K562 (cell line): ENCODE data around the gene LZTR1. TPM values are rescaled to one million over a fixed set of nuclear protein-coding genes. Genes with fewer than 3 reads are reported as not detected.

ENCODE experiments used
- CBFA2T2 ChIP-seq: fragments of 450-650 bp; conservative IDR thresholded peaks from 2 replicates; pipeline ENCODE4 v1.6.1; 2017; ENCODE audit warnings: mild to moderate bottlenecking
- CHCHD3 ChIP-seq: fragments of 250-450 bp; sonication (Bioruptor Pico); IDR thresholded peaks from 2 replicates; pipeline ENCODE4 v2.1.2; 2022; ENCODE audit warnings: mild to moderate bottlenecking
- CHD2 ChIP-seq: IDR thresholded peaks from 2 replicates; pipeline ENCODE4 v1.6.1; 2011; ENCODE audit warnings: low read depth, low read length
- GTF2F1 ChIP-seq: IDR thresholded peaks from 2 replicates; pipeline ENCODE4 v1.6.1; 2011; ENCODE audit warnings: low read depth, low read length, improper control_type of control experiment
- HDAC6 ChIP-seq: IDR thresholded peaks from 2 replicates; pipeline ENCODE4 v1.6.1; 2012; ENCODE audit warnings: low read depth, mild to moderate bottlenecking, control low read depth, inconsistent platforms, low read length, moderate library complexity
- IRF9 ChIP-seq: fragments of 450-650 bp; IDR thresholded peaks from 2 replicates; pipeline ENCODE4 v1.6.1; 2016; ENCODE audit warnings: missing biosample characterization, missing genetic modification characterization
- MBD2 ChIP-seq: sonication (generic); IDR thresholded peaks from 2 replicates; pipeline ENCODE4 v1.6.1; 2016; ENCODE audit warnings: low read depth, borderline replicate concordance
- MEF2D ChIP-seq: conservative IDR thresholded peaks from 2 replicates; pipeline ENCODE4 v1.6.1; 2016; ENCODE audit warnings: low read depth, missing genetic modification characterization, missing compliant biosample characterization
- NBN ChIP-seq: fragments of 450-650 bp; IDR thresholded peaks from 2 replicates; pipeline ENCODE4 v1.6.1; 2016; ENCODE audit warnings: low read depth, mild to moderate bottlenecking
- NEUROD1 ChIP-seq: fragments of 150-350 bp; IDR thresholded peaks from 2 replicates; pipeline ENCODE4 v1.6.1; 2014; ENCODE audit warnings: borderline replicate concordance, low read length, low read depth; ENCODE audit not compliant: partially characterized antibody
- PHB ChIP-seq: fragments of 250-450 bp; sonication (Bioruptor Pico); IDR thresholded peaks from 2 replicates; pipeline ENCODE4 v1.5.0; 2021
- POU5F1 ChIP-seq: fragments of 150-350 bp; IDR thresholded peaks from 2 replicates; pipeline ENCODE4 v1.6.1; 2014; ENCODE audit warnings: borderline replicate concordance, low read length, low read depth, mild to moderate bottlenecking; ENCODE audit not compliant: partially characterized antibody
- RHOXF2B ChIP-seq: fragments of 250-450 bp; sonication (Bioruptor Pico); conservative IDR thresholded peaks from 2 replicates; pipeline ENCODE4 v1.5.1; 2021
- RNF219 ChIP-seq: fragments of 250-450 bp; sonication (Bioruptor Pico); IDR thresholded peaks from 2 replicates; pipeline ENCODE4 v1.5.0; 2022; ENCODE audit warnings: mild to moderate bottlenecking
- SMAD4 ChIP-seq: fragments of 250-450 bp; sonication (Bioruptor Pico); conservative IDR thresholded peaks from 2 replicates; pipeline ENCODE4 v1.8.0; 2021; ENCODE audit warnings: inconsistent platforms, mild to moderate bottlenecking, moderate library complexity
- THRB ChIP-seq: fragments of 450-650 bp; formaldehyde crosslinking; conservative IDR thresholded peaks from 2 replicates; pipeline ENCODE4 v1.4.0; 2022; ENCODE audit warnings: mild to moderate bottlenecking, missing genetic modification characterization
- TRIM24 ChIP-seq, 2 experiments: fragments of 450-650 bp; IDR thresholded peaks; 2 replicates each; pipeline ENCODE4 v1.6.1; 2016
- ZKSCAN8 ChIP-seq: fragments of 200-800 bp; sonication (Bioruptor generic); IDR thresholded peaks from 2 replicates; pipeline ENCODE4 v1.6.1; 2016; ENCODE audit warnings: missing genetic modification characterization, missing compliant biosample characterization
- ZNF165 ChIP-seq: fragments of 250-450 bp; sonication (Bioruptor Pico); IDR thresholded peaks from 2 replicates; pipeline ENCODE4 v1.4.0; 2020; ENCODE audit warnings: borderline replicate concordance
- ZNF311 ChIP-seq: fragments of 250-450 bp; sonication (Bioruptor Pico); IDR thresholded peaks from 2 replicates; pipeline ENCODE4 v1.4.0; 2020; ENCODE audit warnings: mild to moderate bottlenecking, moderate library complexity
- ZNF740 ChIP-seq, 3 experiments: fragments of 200-800 bp in 1 of 3; sonication (Bioruptor generic) in 1 of 3; sonication (generic) in 1 of 3; formaldehyde crosslinking in 1 of 3; IDR thresholded peaks; 2 replicates each; pipeline versions ENCODE4 v1.6.1 to v1.8.0; 2016 to 2022; ENCODE audit warnings: mild to moderate bottlenecking in 2 of 3, missing compliant biosample characterization in 2 of 3, missing genetic modification characterization in 2 of 3, missing genetic modification reagents in 1 of 3
- polyA plus RNA-seq, 8 experiments: library from polyadenylated mRNA; depleted of rRNA in 4 of 8; stranded (reverse) in 5 of 8; unstranded in 3 of 8; fragments of >200 nt; fragmentation: Nextera tagmentation in 2 of 8; fragmentation: Illumina TruSeq in 1 of 8; extraction: Ambion mirVana in 2 of 8; extraction: Trizol in 1 of 8; gene quantifications; 2 replicates each; pipeline versions ENCODE4 v1.2.1 to v1.2.3, GENCODE V29; 2011 to 2014; ENCODE audit warnings: inconsistent platforms in 1 of 8, missing spikeins in 1 of 8
- total RNA-seq, 7 experiments: library from RNA; depleted of rRNA in 6 of 7; stranded (reverse); fragments of >200 nt in 6 of 7; fragmentation: Illumina TruSeq in 2 of 7; extraction: Trizol in 2 of 7; gene quantifications; 2 replicates each; pipeline versions ENCODE4 v1.2.1 to v1.2.3, GENCODE V29; 2011 to 2021; ENCODE audit warnings: low replicate concordance in 1 of 7

LZTR1 gene
- total and polyA plus RNA-seq, 9 of the 15 experiments (the other 6 are each of a cell fraction or from before 2014, with no cell fraction given) = 2.2 to 135 (median 63.0) TPM

- TF ChIP-seq MBD2 (no peak), HDAC6 (peak; percentile 88), ZNF311 (CRISPR knock-in tag) (peak; percentile 93), THRB (CRISPR knock-in tag) (peak; percentile 98), ZKSCAN8 (no peak), PHB (CRISPR knock-in tag) (peak; percentile 96), RNF219 (CRISPR knock-in tag) (peak; percentile 88), TRIM24 (IDR thresholded peaks at IDR 0.05) (no peak), ZNF165 (CRISPR knock-in tag) (peak; percentile 97), ZNF740 (CRISPR knock-in tag; IDR thresholded peaks at IDR 0.05) (no peak), ZNF740 (tag; IDR thresholded peaks at IDR 0.05) (0 out of 4 replicates have a peak, but pooled peaks of 1 of the 2 experiments have one; percentile 65), NBN (no peak), CBFA2T2 (no peak), NEUROD1 (peak; percentile 90), IRF9 (tag) (peak; percentile 89), SMAD4 (CRISPR knock-in tag) (peak; percentile 99), CHD2 (peak; percentile 60; the same call in 1 of the 2 replicates), MEF2D (peak; percentile 83), CHCHD3 (peak; percentile 88; the same call in 1 of the 2 replicates), GTF2F1 (peak; percentile 95), POU5F1 (peak; percentile 77), RHOXF2B (CRISPR knock-in tag) (peak; percentile 98)
Measured at GRCh38 chr22:20981787-20982562, at the start of gene LZTR1 (continued).
